Large intestine (tissue), 12 donors: Measurements from ENCODE around the gene SIMC1. TPM values are rescaled to one million over a fixed set of nuclear protein-coding genes. Genes with fewer than 3 reads are reported as not detected.
"Not testable (repeated sequence)": the region's sequence is repeated elsewhere in the genome, so short reads cannot be mapped to it uniquely, and the experiment has no call there.

Source experiments
- DNase-seq, 2 donors: peaks; one replicate each; pipeline versions ENCODE4 v3.0.0 to v3.0.0-alpha.2; 2013
- H3K27ac ChIP-seq: one replicate; pipeline ENCODE4 v1.5.1; 2013; ENCODE audit warnings: low read length
- H3K27me3 ChIP-seq: 2 replicates; pipeline ENCODE4 v1.6.1; 2013; ENCODE audit warnings: low read length; ENCODE audit not compliant: control insufficient read depth, insufficient read depth
- H3K36me3 ChIP-seq: 2 replicates; pipeline ENCODE4 v1.6.1; 2013; ENCODE audit warnings: low read length; ENCODE audit not compliant: control insufficient read depth, insufficient read depth
- H3K4me1 ChIP-seq: one replicate; pipeline ENCODE4 v1.6.1; 2013; ENCODE audit warnings: low read length; ENCODE audit not compliant: control insufficient read depth, insufficient read depth
- H3K4me3 ChIP-seq: one replicate; pipeline ENCODE4 v1.5.1; 2013; ENCODE audit warnings: low read length
- H3K9me3 ChIP-seq: one replicate; pipeline ENCODE4 v1.6.1; 2013; ENCODE audit warnings: mild to moderate bottlenecking, low read depth, low read length, moderate library complexity; ENCODE audit not compliant: control insufficient read depth
- WGBS: methylation state at CpG from one replicate; pipeline ENCODE4 v1.1.5; 2013; ENCODE audit warnings: low lambda C conversion rate; ENCODE audit not compliant: insufficient coverage; 5-methylcytosine and 5-hydroxymethylcytosine counted together
- long read RNA-seq, 11 donors: transcript quantifications; one replicate each; lab custom pipeline, GENCODE V29; 2026
- polyA plus RNA-seq: library from polyadenylated mRNA; unstranded; fragments of 120-200 nt; gene quantifications from one replicate; pipeline ENCODE4 v1.2.1, GENCODE V29; 2013

The SIMC1 gene
- 14.7 TPM for polyA plus RNA-seq
- long read RNA-seq, donor 1, partial matches to known transcripts: 6 of 7 reads
- long read RNA-seq, donor 1, other reads (novel, unspliced or antisense): 0 of 7 reads
- long read RNA-seq, donor 2, partial matches to known transcripts: 11 of 12 reads
- long read RNA-seq, donor 2, other reads (novel, unspliced or antisense): 0 of 12 reads
- long read RNA-seq, donor 3: 0 reads
- long read RNA-seq, donor 4: 0 reads
- long read RNA-seq, donor 5, partial matches to known transcripts: 5 of 5 reads
- long read RNA-seq, donor 5, other reads (novel, unspliced or antisense): 0 of 5 reads
- long read RNA-seq, donor 6, partial matches to known transcripts: 8 of 9 reads
- long read RNA-seq, donor 6, other reads (novel, unspliced or antisense): 0 of 9 reads
- long read RNA-seq, donor 7, partial matches to known transcripts: 6 of 7 reads
- long read RNA-seq, donor 7, other reads (novel, unspliced or antisense): 0 of 7 reads
- long read RNA-seq, donor 8, partial matches to known transcripts: 6 of 7 reads
- long read RNA-seq, donor 8, other reads (novel, unspliced or antisense): 0 of 7 reads
- long read RNA-seq, donor 9: 0 reads
- long read RNA-seq, donor 10: 0 reads
- long read RNA-seq, donor 11, partial matches to known transcripts: 0 of 1 reads
- long read RNA-seq, donor 11, other reads (novel, unspliced or antisense): 0 of 1 reads

DNA sequence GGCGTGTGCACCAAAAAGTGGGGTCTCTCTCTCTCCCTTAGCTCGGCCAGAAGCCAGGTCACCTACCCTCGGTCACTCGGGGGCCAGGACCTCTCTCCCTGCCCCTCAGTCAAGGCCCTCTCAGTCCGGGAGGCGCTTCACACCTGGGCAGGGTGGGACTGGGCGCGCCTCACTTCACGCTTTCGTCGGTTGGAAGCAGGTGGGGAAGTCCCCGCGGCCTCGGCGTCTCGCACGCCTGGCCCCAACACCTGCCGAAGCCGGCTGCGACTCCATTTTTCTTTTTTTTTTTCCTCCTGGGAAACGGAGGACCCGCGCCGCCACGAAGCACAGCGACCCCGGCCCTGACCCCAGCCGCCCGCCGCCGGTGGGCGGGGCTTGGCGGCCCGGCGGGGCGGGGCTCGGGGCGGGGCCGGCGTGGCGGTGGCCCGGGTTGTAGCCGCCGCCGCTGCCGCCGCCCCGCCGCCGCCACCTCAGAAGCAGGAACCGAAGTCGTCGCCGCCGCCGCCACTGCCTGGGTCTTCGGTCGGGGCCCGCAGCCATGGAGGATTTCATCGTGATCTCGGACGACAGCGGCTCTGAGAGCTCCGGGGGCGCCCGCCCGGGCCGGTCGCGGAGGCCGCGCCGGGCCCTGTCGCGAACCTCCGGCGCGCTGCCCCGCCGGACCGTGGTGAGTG, at the start of gene SIMC1:
Gene SIMC1, plus strand, starts transcription at position 454 of the 674 bp plus-strand sequence. Its CDS starts 85 bp downstream, at position 539.
- not testable (repeated sequence) for H3K27ac ChIP-seq, H3K27me3 ChIP-seq, H3K9me3 ChIP-seq, H3K4me1 ChIP-seq, H3K36me3 ChIP-seq
- no CpG with 5 or more reads among the region's 81 CpGs for whole genome bisulfite sequencing
- DNase-seq: peak in 1 of 2 donors; percentile 33
- H3K4me3 ChIP-seq: peak within 1 kb of the TSS; percentile 37

DNA sequence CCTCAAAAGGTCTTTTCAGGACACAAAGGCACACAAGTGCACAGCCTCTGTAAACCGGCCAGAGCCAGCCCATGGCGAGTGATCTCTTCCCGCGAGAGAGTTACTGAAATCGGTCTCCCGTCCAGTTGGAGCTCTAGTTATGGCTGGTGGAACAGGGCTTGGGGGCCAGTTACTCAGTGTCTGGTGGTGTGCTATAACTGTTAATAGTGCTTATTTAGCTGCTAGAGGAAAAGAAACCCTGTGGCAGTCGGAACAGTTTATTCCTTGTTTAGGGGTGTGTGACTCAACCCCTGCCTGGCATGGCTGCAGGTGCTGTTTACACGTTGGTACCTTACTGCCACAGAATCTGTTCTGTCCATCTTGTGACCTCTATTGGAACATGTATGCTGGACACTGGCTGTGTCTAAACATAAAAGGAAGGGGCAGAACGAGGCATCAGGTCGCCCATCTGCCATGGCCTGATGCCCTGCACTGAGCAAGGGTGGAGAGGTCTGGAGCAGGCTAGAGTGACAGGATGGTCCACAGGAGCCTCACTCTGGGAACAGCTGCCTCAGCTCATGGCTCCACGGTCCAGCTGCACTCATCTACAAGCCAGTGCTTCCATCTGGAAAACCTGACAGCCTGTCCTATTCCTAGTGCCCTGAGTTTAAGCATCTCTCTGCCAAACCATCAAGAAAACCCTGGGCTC, 49.6 kb upstream of the SIMC1 start:
- DNase-seq: no peak
- Histone ChIP-seq H3K27ac (no peak overlapping the region), H3K4me3 (no peak overlapping the region), H3K9me3 (no peaks in the 10 kb centered on the region), H3K27me3 (no peaks in the 10 kb centered on the region), H3K4me1 (no peaks in the 10 kb centered on the region), H3K36me3 (no peaks in the 10 kb centered on the region)
- WGBS: no CpG with 5 or more reads among the region's 11 CpGs

DNA sequence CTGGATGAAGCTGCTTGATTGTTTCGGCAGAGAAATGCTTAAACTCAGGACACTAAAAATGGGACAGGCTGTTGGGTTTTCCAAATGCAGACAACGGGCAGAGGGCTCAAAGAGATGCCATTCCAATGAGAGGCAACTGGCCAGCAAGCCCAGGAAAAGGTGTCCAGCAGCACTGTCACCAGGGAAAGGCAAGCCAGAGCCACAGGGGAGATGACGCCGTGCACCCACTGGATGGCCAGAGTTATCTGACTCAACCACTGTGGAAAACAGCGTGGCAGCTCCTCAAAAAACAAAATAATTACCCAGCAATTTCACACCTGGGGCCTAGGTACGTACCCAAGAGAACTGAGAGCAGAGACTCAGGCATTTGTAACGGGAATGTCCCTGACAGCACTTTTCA, 48.4 kb upstream of the SIMC1 start:
- no peak for DNase-seq
- WGBS: no CpG with 5 or more reads among the region's 7 CpGs

DNA sequence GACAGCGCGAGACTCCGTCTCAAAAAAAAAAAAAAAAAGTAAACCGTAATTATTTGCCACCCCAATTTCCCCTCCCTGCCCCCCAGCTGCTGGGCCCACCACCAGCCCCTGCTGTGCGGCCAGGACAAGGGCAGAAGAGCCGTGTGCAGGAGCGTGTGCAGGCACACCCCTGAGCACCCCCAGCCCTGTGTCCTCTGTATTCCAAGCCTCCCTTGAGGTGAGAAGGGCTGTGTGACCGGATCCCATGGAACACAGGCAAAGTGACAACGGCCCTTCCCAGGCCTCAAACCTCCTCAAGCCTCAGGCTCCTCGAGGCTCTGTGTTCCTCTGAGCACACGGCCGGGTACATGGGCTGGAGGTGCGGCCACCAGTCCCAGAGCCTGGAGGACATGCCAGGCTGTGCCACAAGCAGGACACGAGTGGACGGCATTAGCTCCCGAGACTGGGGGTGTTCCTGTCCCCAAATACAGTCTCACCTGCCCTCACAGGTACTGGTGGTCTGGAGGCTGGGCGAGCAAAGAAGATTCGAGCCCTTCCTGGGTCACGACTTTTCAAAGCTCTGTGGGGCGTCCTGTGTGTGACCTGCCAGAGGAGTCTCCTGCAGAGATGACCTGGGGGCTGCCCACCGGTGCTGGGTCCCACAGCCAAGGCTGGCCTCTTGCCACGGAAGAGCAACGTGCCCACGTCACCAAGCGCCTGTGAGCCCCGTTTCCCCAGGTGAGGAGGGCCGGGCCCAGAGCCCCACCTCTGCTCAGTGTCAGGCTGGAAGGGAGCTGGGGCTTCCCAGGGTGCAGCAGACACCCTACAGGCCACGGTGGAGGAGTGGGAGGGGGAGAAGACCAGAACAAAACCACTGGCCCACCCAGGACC, 47.1 kb upstream of the SIMC1 start:
- no peaks in the 10 kb centered on the region for H3K9me3 ChIP-seq
- H3K27ac ChIP-seq: no peak overlapping the region
- WGBS: no CpG with 5 or more reads among the region's 28 CpGs
- H3K27me3 ChIP-seq: peaks cover 6% of the 10 kb centered on the region
- no peaks in the 10 kb centered on the region for H3K36me3 ChIP-seq
- no peak for DNase-seq
- no peaks in the 10 kb centered on the region for H3K4me1 ChIP-seq
- H3K4me3 ChIP-seq: no peak overlapping the region

More for the DNA sequence above, 48.4 kb upstream of the SIMC1 start:
- Histone ChIP-seq H3K9me3 (no peaks in the 10 kb centered on the region), H3K36me3 (no peaks in the 10 kb centered on the region), H3K27me3 (peaks cover 6% of the 10 kb centered on the region), H3K27ac (no peak overlapping the region), H3K4me3 (no peak overlapping the region), H3K4me1 (no peaks in the 10 kb centered on the region)

DNA sequence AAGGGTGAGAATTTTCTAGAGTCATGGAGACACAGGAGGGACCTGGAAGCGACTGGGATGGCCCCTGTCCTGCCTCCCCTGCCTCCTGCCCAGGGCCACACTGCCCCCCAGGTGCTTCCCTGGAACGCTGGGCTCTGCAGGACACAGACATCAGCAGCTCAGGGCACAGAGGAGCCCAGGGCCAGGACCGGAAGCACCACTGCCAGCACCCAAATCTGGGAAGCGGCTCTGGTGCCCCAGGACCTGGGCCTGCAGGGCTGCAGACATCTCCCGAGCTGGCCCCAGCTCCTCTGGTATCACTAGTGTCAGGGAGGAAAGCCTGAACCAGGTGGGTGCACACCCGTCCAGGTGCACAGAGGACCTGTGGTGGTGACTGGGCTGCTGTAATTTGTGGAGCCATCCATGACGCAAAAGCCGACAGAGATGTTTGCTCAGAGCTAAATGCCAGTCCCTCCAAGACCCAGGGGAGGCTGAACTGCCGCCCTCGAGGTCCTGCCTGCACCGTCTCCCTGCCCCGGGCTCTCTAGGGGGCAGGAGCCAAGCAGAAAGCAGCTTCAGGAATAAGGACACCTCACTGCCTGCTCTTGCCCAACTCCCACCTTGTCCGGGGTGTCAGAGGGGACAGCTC, 46.0 kb upstream of the SIMC1 start:
- no CpG with 5 or more reads among the region's 13 CpGs for WGBS
- no peak overlapping the region for H3K4me3 ChIP-seq
- no peaks in the 10 kb centered on the region for H3K9me3 ChIP-seq
- no peak overlapping the region for H3K27ac ChIP-seq
- no peaks in the 10 kb centered on the region for H3K4me1 ChIP-seq
- peaks cover 6% of the 10 kb centered on the region for H3K27me3 ChIP-seq
- H3K36me3 ChIP-seq: no peaks in the 10 kb centered on the region
- DNase-seq: no peak

DNA sequence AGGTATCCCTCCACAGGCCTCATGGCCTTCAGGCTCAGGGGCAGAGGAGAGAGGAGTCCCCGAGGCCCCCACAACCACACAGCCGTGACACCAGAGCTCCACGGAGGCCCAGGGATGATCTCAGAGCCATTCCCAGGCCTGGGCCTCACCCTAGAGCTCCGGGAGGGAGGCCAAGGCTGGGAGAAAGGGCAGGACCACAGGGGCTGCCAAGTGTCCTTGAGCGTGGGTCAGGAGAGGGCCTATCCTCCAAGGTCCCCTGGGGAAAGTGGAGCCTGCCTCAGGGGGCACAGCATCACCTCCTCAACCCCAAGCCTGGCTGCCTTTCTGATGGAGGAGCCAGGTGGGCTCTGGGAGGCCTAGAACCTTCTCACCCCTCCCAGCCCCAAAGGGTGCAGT, 45.5 kb upstream of the SIMC1 start:
- no CpG with 5 or more reads among the region's 5 CpGs for WGBS
- H3K27ac ChIP-seq, H3K9me3 ChIP-seq, H3K4me3 ChIP-seq, DNase-seq, H3K4me1 ChIP-seq, H3K36me3 ChIP-seq, H3K27me3 ChIP-seq: not testable (repeated sequence)

DNA sequence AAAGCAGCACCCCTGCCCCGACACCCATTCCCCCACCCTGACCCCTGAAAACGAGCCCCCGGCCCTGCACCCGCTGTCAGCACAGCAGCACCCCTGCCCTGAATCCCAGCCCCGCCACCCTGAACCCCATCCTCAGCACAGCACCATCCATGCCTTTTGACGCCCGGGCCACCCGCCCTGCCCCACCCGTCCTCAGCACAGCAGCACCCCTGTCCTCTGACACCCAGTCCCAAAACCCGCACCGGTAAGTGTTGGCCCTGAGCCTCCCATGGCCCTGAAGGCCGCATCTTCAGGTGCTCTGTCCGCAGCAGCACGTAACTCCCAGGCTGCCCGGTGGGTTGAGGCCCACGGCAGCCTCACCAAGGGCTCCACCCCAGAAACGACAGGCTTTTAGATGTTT, 44.6 kb upstream of the SIMC1 start:
- H3K27ac ChIP-seq, H3K4me3 ChIP-seq: not testable (repeated sequence)
- no CpG with 5 or more reads among the region's 17 CpGs for WGBS

DNA sequence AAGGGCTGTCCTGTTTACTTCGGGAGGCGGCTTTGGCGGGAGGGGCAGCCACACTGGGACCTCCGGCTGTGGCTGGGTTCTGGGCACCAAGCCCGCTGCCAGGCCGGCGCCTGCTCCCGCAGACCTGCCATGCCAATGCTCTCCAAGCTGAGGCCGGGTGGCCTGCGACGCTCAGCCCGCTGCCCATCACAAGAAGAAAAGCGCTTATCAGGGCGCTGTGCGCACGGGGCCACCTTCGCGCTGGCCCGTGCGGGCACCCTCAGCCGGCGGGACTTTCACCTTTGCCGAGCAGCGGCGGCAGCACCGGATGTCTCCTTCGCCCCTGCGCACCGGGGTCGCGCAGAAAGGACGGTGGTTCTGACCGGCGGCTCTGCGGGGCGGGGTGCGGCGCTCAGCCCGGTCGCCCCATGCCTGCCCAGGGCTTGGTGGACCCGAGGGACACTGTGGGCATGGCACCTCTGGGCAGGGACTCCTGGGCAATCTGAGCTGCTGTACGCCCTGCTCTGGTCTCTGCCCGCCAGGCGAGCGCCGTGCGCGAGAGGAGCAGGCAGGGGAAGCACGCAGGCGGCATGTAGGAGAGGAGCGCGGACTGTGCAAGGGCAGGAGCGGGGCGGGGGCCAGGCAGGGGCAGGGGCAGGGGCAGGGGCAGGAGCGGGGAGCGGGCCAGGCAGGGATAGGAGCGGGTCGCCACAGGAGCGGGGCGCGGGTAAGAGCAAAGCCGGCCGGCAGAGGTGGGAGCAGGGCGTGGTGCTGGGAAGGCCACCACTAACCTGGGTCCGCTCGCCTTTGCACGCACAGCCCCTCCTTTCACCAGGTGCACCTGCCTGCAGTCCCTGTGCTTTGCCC, 43.8 kb upstream of the SIMC1 start:
- DNase-seq: peak in 1 of 2 donors; percentile 20
- H3K4me1 ChIP-seq, H3K27me3 ChIP-seq, H3K4me3 ChIP-seq, H3K27ac ChIP-seq, H3K36me3 ChIP-seq, H3K9me3 ChIP-seq: not testable (repeated sequence)
- no CpG with 5 or more reads among the region's 67 CpGs for WGBS

More for the DNA sequence above, 44.6 kb upstream of the SIMC1 start:
- not testable (repeated sequence) for H3K9me3 ChIP-seq, H3K36me3 ChIP-seq, H3K27me3 ChIP-seq, DNase-seq, H3K4me1 ChIP-seq

DNA sequence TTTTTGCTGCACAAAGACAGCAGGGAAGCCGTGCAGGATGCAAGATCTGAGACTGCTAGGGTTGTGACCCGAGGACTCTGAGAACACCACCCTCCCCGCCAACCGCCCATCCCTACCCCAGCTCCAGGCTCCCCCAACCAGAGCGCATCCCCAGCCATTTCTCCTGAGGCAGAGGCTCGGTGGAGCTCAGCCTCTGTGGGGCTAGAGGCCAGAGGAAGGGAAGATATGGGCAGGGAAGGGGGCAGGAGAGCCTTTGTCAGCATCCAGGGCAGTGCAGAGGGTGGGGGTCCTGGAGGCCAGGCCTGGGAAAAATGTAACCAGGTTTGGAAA, 43.2 kb upstream of the SIMC1 start:
- H3K4me1 ChIP-seq, H3K36me3 ChIP-seq, H3K9me3 ChIP-seq, H3K4me3 ChIP-seq, H3K27ac ChIP-seq, DNase-seq: not testable (repeated sequence)
- peaks cover 11% of the 10 kb centered on the region for H3K27me3 ChIP-seq
- no CpG with 5 or more reads among the region's 6 CpGs for whole genome bisulfite sequencing
